CD14-positive monocyte (primary cell): ENCODE results near the gene ITPR2. TPM values are rescaled to one million over a fixed set of nuclear protein-coding genes. Genes with fewer than 3 reads are reported as not detected.
A peak's percentile ranks its signal among the peaks of the same experiment; 100 is the strongest.

Experiments
- DNase-seq, 3 donors: peaks; one replicate each; pipeline ENCODE4 v3.0.0-alpha.2; 2011 to 2022
- H2AFZ ChIP-seq: 2 replicates; pipeline ENCODE4 v1.6.0; 2012; ENCODE audit warnings: mild to moderate bottlenecking, low read depth, low read length, inconsistent platforms; ENCODE audit not compliant: insufficient read depth, poor library complexity, severe bottlenecking
- H3K27ac ChIP-seq, 2 donors: 1 replicate in 1 of 2; 2 replicates in 1 of 2; pipeline ENCODE4 v1.5.1; 2012 to 2013; ENCODE audit warnings: low read length in 2 of 2, control low read depth in 1 of 2, inconsistent platforms in 1 of 2, low read depth in 1 of 2, mild to moderate bottlenecking in 1 of 2
- H3K27me3 ChIP-seq, 2 donors: one replicate each; pipeline versions ENCODE4 v1.6.0 to v1.6.1; 2011 to 2013; ENCODE audit warnings: low read length in 2 of 2; ENCODE audit not compliant: control insufficient read depth in 2 of 2, insufficient read depth in 2 of 2
- H3K36me3 ChIP-seq, 2 donors: replicated peaks in 1 of 2; 1 replicate in 1 of 2; 2 replicates in 1 of 2; pipeline versions ENCODE4 v1.5.1 to v1.6.1; 2012 to 2013; ENCODE audit warnings: low read length in 2 of 2, control low read depth in 1 of 2, inconsistent platforms in 1 of 2, mild to moderate bottlenecking in 1 of 2; ENCODE audit not compliant: insufficient read depth in 2 of 2, control insufficient read depth in 1 of 2
- H3K4me1 ChIP-seq, 2 donors: 1 replicate in 1 of 2; 2 replicates in 1 of 2; pipeline versions ENCODE4 v1.5.1 to v1.6.1; 2012 to 2013; ENCODE audit warnings: low read length in 2 of 2, control low read depth in 1 of 2, inconsistent platforms in 1 of 2, mild to moderate bottlenecking in 1 of 2, moderate library complexity in 1 of 2; ENCODE audit not compliant: insufficient read depth in 2 of 2, control insufficient read depth in 1 of 2
- H3K4me2 ChIP-seq: replicated peaks from 2 replicates; pipeline ENCODE3; 2012; ENCODE audit warnings: low read length, moderate library complexity, mild to moderate bottlenecking; ENCODE audit not compliant: poor library complexity, severe bottlenecking; ENCODE audit errors: extremely low read depth
- H3K4me3 ChIP-seq, 3 experiments: fragments of 200-600 bp in 1 of 3; sonication (generic) in 1 of 3; replicated peaks in 1 of 3; 1 replicate in 2 of 3; 2 replicates in 1 of 3; pipeline ENCODE4 v1.5.1; 2011 to 2013; ENCODE audit warnings: low read length in 3 of 3, mild to moderate bottlenecking in 3 of 3, control low read depth in 2 of 3, low read depth in 2 of 3, inconsistent platforms in 1 of 3, moderate library complexity in 1 of 3
- H3K79me2 ChIP-seq: 2 replicates; pipeline ENCODE4 v1.6.0; 2012; ENCODE audit warnings: mild to moderate bottlenecking, control low read depth, inconsistent platforms, low read length, moderate library complexity; ENCODE audit not compliant: insufficient read depth
- H3K9ac ChIP-seq: 2 replicates; pipeline ENCODE4 v1.6.0; 2017; ENCODE audit warnings: low read length, mild to moderate bottlenecking; ENCODE audit not compliant: insufficient read depth, poor library complexity, severe bottlenecking
- H3K9me3 ChIP-seq, 2 donors: replicated peaks in 1 of 2; 1 replicate in 1 of 2; 2 replicates in 1 of 2; pipeline versions ENCODE4 v1.5.1 to v1.6.1; 2012 to 2013; ENCODE audit warnings: low read length in 2 of 2, control low read depth in 1 of 2; ENCODE audit not compliant: control insufficient read depth in 1 of 2, insufficient read depth in 1 of 2
- H4K20me1 ChIP-seq: 2 replicates; pipeline ENCODE4 v1.6.0; 2012; ENCODE audit warnings: mild to moderate bottlenecking, low read length, control low read depth, moderate library complexity; ENCODE audit not compliant: insufficient read depth
- H3K27ac Mint-ChIP-seq, 7 donors: one replicate each; pipeline ENCODE4 v1.8.0; 2020; ENCODE audit warnings: mild to moderate bottlenecking in 7 of 7, mixed read lengths in 7 of 7, moderate library complexity in 6 of 7, inconsistent platforms in 2 of 7
- H3K27me3 Mint-ChIP-seq, 3 donors: one replicate each; pipeline ENCODE4 v1.8.0; 2021 to 2022; ENCODE audit warnings: low read depth in 3 of 3, mild to moderate bottlenecking in 3 of 3, mixed read lengths in 3 of 3, moderate library complexity in 3 of 3, inconsistent platforms in 1 of 3
- H3K36me3 Mint-ChIP-seq, 2 donors: one replicate each; pipeline ENCODE4 v1.8.0; 2020; ENCODE audit warnings: mixed read lengths in 2 of 2, inconsistent platforms in 1 of 2, mild to moderate bottlenecking in 1 of 2
- H3K4me1 Mint-ChIP-seq: one replicate; pipeline ENCODE4 v1.8.0; 2020; ENCODE audit warnings: mild to moderate bottlenecking, mixed read lengths
- H3K4me3 Mint-ChIP-seq, 2 donors: one replicate each; pipeline ENCODE4 v1.8.0; 2020; ENCODE audit warnings: mild to moderate bottlenecking in 2 of 2, mixed read lengths in 2 of 2, moderate library complexity in 1 of 2
- H3K9me3 Mint-ChIP-seq, 7 donors: one replicate each; pipeline ENCODE4 v1.8.0; 2020 to 2022; ENCODE audit warnings: mixed read lengths in 7 of 7, mild to moderate bottlenecking in 6 of 7, moderate library complexity in 6 of 7, inconsistent platforms in 2 of 7
- WGBS: methylation state at CpG from one replicate; pipeline ENCODE4 v1.1.5; 2013; ENCODE audit warnings: missing lambda C conversion rate; ENCODE audit not compliant: insufficient coverage; 5-methylcytosine and 5-hydroxymethylcytosine counted together
- intact Hi-C, 2 donors: fragments of 100-400 bp; cut with micrococcal nuclease; formaldehyde crosslinking; loops; one replicate each; pipeline versions ENCODE4 v1.15.0 to v1.15.1; 2023
- polyA plus RNA-seq, 3 donors: library from polyadenylated mRNA; depleted of rRNA in 1 of 3; unstranded in 2 of 3; stranded (reverse) in 1 of 3; fragments of 300-500 nt in 2 of 3; fragments of >200 nt in 1 of 3; fragmentation: Illumina TruSeq in 2 of 3; gene quantifications; 1 replicate in 2 of 3; 2 replicates in 1 of 3; pipeline ENCODE4 v1.2.3, GENCODE V29; 2012 to 2021
- TF ChIP-seq, protein P1 (sequence below): fragments of 200-600 bp; IDR thresholded peaks from one replicate; pipeline ENCODE4 v1.8.0; 2022; ENCODE audit warnings: antibody characterized with exemption, mild to moderate bottlenecking

ITPR2 gene
- polyA plus RNA-seq, 3 donors = 2.7 to 6.4 (median 5.7) TPM

- TF ChIP-seq, protein P1, sequence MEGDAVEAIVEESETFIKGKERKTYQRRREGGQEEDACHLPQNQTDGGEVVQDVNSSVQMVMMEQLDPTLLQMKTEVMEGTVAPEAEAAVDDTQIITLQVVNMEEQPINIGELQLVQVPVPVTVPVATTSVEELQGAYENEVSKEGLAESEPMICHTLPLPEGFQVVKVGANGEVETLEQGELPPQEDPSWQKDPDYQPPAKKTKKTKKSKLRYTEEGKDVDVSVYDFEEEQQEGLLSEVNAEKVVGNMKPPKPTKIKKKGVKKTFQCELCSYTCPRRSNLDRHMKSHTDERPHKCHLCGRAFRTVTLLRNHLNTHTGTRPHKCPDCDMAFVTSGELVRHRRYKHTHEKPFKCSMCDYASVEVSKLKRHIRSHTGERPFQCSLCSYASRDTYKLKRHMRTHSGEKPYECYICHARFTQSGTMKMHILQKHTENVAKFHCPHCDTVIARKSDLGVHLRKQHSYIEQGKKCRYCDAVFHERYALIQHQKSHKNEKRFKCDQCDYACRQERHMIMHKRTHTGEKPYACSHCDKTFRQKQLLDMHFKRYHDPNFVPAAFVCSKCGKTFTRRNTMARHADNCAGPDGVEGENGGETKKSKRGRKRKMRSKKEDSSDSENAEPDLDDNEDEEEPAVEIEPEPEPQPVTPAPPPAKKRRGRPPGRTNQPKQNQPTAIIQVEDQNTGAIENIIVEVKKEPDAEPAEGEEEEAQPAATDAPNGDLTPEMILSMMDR = no peak
- intact Hi-C loops = no loop called here
- Mint-ChIP-seq H3K27me3 (no peaks in the 10 kb centered on the region), H3K36me3 (peaks cover 4 to 12% of the 10 kb centered on the region in 2 donors), H3K4me3 (no peak overlapping the region), H3K9me3 (no peaks in the 10 kb centered on the region), H3K4me1 (peaks cover 20% of the 10 kb centered on the region), H3K27ac (no peak overlapping the region)
- Histone ChIP-seq H3K4me3 (no peak overlapping the region), H4K20me1 (peaks cover 83% of the 10 kb centered on the region), H3K9me3 (no peaks in the 10 kb centered on the region), H2AFZ (no peak overlapping the region), H3K27ac (no peak overlapping the region), H3K4me2 (no peak overlapping the region), H3K27me3 (no peaks in the 10 kb centered on the region), H3K36me3 (peaks cover 0 to 10% of the 10 kb centered on the region in 2 donors), H3K4me1 (peaks cover 5 to 7% of the 10 kb centered on the region in 2 donors), H3K79me2 (peaks cover 59% of the 10 kb centered on the region), H3K9ac (no peak overlapping the region)
- no peak for DNase-seq
- WGBS = no CpG with 5 or more reads among the region's 2 CpGs
These were observed 11.0 kb downstream of the ITPR2 start for GRCh38 chr12:26822026-26822425.

DNA sequence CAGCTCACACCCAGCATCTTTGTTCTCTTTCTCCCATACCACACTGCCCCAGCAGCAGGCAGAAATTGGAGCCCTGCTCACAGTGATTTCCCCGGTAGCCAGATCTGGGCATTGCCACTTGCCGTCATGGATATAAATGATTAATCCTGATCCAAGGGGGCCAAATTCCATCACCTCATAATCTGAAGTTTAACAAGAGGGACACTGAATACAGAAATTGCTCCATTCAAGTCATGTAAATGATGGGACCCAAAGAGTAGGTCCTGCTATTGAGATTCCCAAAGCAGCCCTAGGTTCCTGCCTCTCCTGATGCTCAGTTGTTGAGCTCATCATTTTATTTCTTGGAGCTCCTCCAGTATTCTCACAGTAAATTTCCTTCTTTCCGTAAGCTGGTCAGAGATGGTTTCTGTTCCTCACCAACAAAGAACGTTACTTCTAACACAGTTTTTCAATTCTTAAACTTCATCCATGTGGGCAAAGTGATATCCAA, 11.7 kb downstream of the ITPR2 start:
- peaks cover 5 to 7% of the 10 kb centered on the region in 2 donors for H3K4me1 ChIP-seq
- H3K27ac ChIP-seq = no peak overlapping the region
- Mint-ChIP-seq H3K4me3 (no peak overlapping the region), H3K4me1 (peaks cover 20% of the 10 kb centered on the region), H3K36me3 (peaks cover 8 to 17% of the 10 kb centered on the region in 2 donors), H3K27ac (peak overlapping the region in 1 of 7 donors; percentile 30), H3K27me3 (no peaks in the 10 kb centered on the region), H3K9me3 (no peaks in the 10 kb centered on the region)
- DNase-seq = no peak
- H3K4me3 ChIP-seq = no peak overlapping the region
- peaks cover 0 to 10% of the 10 kb centered on the region in 2 donors for H3K36me3 ChIP-seq
- intact Hi-C loops = no loop called here
- peaks cover 80% of the 10 kb centered on the region for H4K20me1 ChIP-seq
- TF ChIP-seq, protein P1 = no peak
- no peaks in the 10 kb centered on the region for H3K9me3 ChIP-seq
- WGBS = 100% methylated on average over 2 of the region's 4 CpGs
- H3K79me2 ChIP-seq = peaks cover 51% of the 10 kb centered on the region
- no peak overlapping the region for H3K4me2 ChIP-seq
- no peak overlapping the region for H3K9ac ChIP-seq
- H3K27me3 ChIP-seq = no peaks in the 10 kb centered on the region
- H2AFZ ChIP-seq = no peak overlapping the region
